CD4-positive, alpha-beta T cell treated with Interleukin-1 beta for 1 hour (primary cell): ENCODE data around the gene GTF2H4.

ENCODE experiments used
- DNase-seq, 2 donors: peaks; one replicate each; pipeline ENCODE4 v3.0.0-alpha.2; 2020 to 2022

The GTF2H4 gene

DNA sequence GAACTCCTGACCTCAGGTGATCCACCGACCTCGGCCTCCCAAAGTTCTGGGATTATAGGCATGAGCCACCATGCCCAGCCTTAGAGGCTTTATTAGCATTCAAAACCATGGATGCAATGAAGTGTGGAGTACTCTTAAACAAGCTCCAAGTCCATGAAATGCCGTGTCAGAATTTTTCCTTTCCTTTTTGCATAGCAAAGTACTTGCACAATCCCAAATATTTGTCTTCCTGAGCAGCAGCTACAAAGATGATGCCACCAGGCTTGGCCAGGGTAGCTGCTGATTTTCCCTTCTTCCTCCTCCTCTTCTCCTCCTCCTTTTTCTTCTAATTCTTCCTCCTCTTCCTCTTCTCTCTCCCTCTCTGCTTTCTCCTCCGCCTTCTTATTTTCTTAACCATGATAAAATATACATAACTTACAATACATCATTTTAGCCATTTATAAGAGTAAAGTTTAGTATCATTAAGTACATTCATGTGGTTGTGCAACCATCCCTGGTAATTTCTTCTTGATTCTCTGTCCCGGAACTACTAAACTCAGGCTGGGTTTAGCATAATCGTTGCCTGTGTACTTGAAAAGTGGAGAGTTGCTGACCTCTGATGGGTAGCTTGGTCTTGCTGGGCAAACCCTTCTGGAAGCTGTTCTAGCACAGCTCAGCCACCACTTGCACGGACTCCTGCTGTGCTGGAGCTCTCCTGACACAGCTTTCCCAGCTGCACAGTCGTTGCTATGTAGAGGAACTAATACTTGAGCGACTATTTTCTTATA lies 53.1 kb downstream of the GTF2H4 start:
- DNase-seq, result no peak

DNA sequence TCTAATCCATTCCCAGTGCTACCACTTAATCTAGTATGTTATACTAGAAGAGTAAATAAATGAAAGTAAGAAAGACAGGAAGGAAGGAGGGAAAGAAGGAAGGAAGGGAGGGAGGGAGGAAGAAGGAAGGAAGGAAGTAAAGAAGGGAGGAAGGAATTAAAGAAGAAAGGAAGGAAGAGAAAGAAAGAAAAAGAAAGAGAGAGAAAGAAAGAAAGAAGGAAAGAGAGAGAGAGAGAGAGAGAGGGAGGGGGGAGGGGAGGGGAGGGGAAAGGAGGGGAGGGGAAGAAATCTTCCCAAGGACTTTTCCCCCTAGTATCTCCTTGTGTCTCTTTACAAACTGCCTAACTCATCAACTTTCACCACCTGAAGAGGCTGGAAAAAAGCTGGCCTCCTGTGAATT lies 54.7 kb downstream of the GTF2H4 start:
- no peak for DNase-seq

DNA sequence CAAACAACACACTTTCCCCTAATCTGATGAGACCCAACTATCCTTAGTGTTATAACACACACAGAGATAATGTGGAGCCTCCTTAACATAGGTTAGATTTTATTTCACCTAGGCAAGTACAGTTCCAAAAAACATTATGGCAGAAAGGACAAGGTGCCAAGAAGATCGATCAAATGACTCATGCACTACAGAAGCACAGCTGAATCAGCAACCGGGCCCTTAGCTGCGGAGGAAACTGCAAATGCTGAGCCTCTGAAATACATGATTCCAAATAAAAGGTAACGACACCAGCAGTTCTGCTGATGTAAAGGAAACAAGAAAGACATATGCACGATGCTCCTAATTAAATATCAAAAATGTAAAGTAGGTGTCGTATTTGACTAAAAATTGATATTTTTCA lies 55.6 kb downstream of the GTF2H4 start:
- no peak for DNase-seq
